ENCODE results near the gene PLXNA1. TPM values are rescaled to one million over a fixed set of nuclear protein-coding genes. Genes with fewer than 3 reads are reported as not detected.

PLXNA1 gene
- total and polyA plus RNA-seq, 9 of the 15 experiments (the other 6 are each of a cell fraction or from before 2014, with no cell fraction given): 0.23 to 59.9 (median 16.8) TPM

DNA sequence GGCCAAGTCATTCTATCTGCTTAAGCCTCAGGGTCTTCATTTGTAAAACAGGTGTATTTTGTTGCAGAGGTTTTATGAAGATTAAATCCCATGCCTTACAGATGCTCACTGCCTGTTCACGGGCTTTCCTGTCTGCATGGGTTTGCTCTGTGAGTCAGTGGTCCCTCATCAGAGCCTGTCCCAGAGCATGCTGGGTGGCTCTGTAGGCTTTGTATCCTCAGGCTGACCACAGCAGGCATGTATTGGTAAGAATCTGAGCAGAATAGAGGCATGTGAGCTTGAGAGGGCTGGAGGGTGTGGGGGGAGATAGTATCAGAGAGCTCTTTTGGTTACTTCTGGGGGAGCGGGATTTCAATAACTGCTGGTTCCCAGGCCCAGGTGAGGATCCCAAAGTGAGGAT, 45.4 kb upstream of the PLXNA1 start (continued):
- TF ChIP-seq, protein P1, sequence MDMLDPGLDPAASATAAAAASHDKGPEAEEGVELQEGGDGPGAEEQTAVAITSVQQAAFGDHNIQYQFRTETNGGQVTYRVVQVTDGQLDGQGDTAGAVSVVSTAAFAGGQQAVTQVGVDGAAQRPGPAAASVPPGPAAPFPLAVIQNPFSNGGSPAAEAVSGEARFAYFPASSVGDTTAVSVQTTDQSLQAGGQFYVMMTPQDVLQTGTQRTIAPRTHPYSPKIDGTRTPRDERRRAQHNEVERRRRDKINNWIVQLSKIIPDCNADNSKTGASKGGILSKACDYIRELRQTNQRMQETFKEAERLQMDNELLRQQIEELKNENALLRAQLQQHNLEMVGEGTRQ (CRISPR knock-in tag; IDR thresholded peaks at IDR 0.05): no peak
- no peak for TF ChIP-seq BRCA1 (IDR thresholded peaks at IDR 0.05)
- no peak for TF ChIP-seq BRCA1 (CRISPR knock-in tag; IDR thresholded peaks at IDR 0.05)
- TF ChIP-seq, protein P2, sequence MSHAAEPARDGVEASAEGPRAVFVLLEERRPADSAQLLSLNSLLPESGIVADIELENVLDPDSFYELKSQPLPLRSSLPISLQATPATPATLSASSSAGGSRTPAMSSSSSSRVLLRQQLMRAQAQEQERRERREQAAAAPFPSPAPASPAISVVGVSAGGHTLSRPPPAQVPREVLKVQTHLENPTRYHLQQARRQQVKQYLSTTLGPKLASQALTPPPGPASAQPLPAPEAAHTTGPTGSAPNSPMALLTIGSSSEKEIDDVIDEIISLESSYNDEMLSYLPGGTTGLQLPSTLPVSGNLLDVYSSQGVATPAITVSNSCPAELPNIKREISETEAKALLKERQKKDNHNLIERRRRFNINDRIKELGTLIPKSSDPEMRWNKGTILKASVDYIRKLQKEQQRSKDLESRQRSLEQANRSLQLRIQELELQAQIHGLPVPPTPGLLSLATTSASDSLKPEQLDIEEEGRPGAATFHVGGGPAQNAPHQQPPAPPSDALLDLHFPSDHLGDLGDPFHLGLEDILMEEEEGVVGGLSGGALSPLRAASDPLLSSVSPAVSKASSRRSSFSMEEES (CRISPR knock-in tag; IDR thresholded peaks at IDR 0.05): no peak
- TF ChIP-seq NFIC (IDR thresholded peaks at IDR 0.05): no peak
- TF ChIP-seq, protein P3, sequence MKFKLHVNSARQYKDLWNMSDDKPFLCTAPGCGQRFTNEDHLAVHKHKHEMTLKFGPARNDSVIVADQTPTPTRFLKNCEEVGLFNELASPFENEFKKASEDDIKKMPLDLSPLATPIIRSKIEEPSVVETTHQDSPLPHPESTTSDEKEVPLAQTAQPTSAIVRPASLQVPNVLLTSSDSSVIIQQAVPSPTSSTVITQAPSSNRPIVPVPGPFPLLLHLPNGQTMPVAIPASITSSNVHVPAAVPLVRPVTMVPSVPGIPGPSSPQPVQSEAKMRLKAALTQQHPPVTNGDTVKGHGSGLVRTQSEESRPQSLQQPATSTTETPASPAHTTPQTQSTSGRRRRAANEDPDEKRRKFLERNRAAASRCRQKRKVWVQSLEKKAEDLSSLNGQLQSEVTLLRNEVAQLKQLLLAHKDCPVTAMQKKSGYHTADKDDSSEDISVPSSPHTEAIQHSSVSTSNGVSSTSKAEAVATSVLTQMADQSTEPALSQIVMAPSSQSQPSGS (CRISPR knock-in tag; IDR thresholded peaks at IDR 0.05): no peak

DNA sequence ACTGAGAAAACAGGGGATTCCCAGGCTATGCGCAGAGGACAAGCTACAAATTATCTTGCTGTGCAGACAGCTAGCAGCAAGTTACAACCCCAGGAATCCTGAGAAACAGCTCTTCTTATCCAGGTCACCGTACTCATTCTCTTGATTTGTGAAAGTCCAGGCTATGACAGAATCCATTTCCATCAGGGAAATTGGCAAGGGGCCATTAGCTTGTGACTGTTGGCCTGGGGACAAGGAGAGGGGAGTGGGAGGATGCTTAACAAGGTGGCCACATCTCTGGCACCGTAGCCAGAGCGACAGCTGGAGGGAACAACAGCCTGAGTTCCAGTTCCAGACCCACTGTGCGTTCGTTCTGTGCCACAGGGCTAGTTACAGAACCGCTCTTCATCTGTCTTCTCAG, 44.9 kb upstream of the PLXNA1 start:
- Histone ChIP-seq H3K4me3 (no peak overlapping the region), H3K9me3 (replicated peaks; ENCODE audit: control insufficient read depth, insufficient read depth, low read depth, low read length) (no peaks in the 10 kb centered on the region), H3K4me2 (ENCODE audit: insufficient read depth, low read length) (no peak overlapping the region), H3K4me1 (replicated peaks in 1 of 2; ENCODE audit: control insufficient read depth in 2 of 2, insufficient read depth in 2 of 2, low read length in 2 of 2) (peaks cover 3 to 9% of the 10 kb centered on the region in 2 experiments; a peak in 4 of 5 replicates), H4K20me1 (replicated peaks; ENCODE audit: control insufficient read depth, insufficient read depth, low read length) (no peaks in the 10 kb centered on the region), H3K9ac (ENCODE audit: insufficient read depth in 1 of 2, low read depth in 2 of 2, low read length in 2 of 2) (no peak overlapping the region), H2AFZ (ENCODE audit: low read depth, low read length) (no peak overlapping the region), H3K27ac (ENCODE audit: extremely low read depth, low read depth, low read length) (no peak overlapping the region), H3K27me3 (ENCODE audit: control insufficient read depth in 2 of 2, insufficient read depth in 2 of 2, low read length in 2 of 2) (no peaks in the 10 kb centered on the region), H3K36me3 (ENCODE audit: control insufficient read depth, insufficient read depth, low read length) (no peaks in the 10 kb centered on the region), H3K9me1 (ENCODE audit: control insufficient read depth, insufficient read depth, low read length) (no peaks in the 10 kb centered on the region), H3K79me2 (ENCODE audit: control insufficient read depth, insufficient read depth, low read length) (no peaks in the 10 kb centered on the region)
- BruUV-seq (replicated peaks): no TSS peak
- ATAC-seq: no peak; the same call in 2 of the 3 replicates
- 28% methylated on average over 5 of the region's 7 CpGs for WGBS (ENCODE audit: insufficient coverage, low coverage, missing lambda C conversion rate)
- intact Hi-C loops (cut with micrococcal nuclease) (no loop called here), in situ Hi-C loops (cut with MboI) (no loop called here)
- ChIA-PET POLR2A (interaction anchor here (0.8 to 1.2 kb wide), 3 partner anchors 10 to 23 kb away, joined by 3 to 4 read pairs (median 3); no protein-coding TSS in a partner anchor), CTCF (ENCODE audit: low intra/inter-chr PET ratio) (no interaction called here)
- no peak for FAIRE-seq
- DNase-seq (ENCODE audit: extremely low read depth in 1 of 4, low spot score in 3 of 4): peak in 1 of 4 experiments; percentile 36
- TF ChIP-seq ZNF239 (CRISPR knock-in tag; IDR thresholded peaks at IDR 0.05) (no peak), TAL1 (IDR thresholded peaks at IDR 0.05) (0 out of 2 replicates have a peak, but pooled peaks have one; percentile 7), CCAR2 (IDR thresholded peaks at IDR 0.05; ENCODE audit: low read depth, low read length) (no peak), ZNF133 (CRISPR knock-in tag; IDR thresholded peaks at IDR 0.05) (no peak), CREM (IDR thresholded peaks at IDR 0.05; ENCODE audit: low read depth) (no peak), RFX5 (IDR thresholded peaks at IDR 0.05; ENCODE audit: low read depth, low read length) (no peak), CBFA2T3 (IDR thresholded peaks at IDR 0.05) (peak; percentile 60)
- TF ChIP-seq, protein P4, sequence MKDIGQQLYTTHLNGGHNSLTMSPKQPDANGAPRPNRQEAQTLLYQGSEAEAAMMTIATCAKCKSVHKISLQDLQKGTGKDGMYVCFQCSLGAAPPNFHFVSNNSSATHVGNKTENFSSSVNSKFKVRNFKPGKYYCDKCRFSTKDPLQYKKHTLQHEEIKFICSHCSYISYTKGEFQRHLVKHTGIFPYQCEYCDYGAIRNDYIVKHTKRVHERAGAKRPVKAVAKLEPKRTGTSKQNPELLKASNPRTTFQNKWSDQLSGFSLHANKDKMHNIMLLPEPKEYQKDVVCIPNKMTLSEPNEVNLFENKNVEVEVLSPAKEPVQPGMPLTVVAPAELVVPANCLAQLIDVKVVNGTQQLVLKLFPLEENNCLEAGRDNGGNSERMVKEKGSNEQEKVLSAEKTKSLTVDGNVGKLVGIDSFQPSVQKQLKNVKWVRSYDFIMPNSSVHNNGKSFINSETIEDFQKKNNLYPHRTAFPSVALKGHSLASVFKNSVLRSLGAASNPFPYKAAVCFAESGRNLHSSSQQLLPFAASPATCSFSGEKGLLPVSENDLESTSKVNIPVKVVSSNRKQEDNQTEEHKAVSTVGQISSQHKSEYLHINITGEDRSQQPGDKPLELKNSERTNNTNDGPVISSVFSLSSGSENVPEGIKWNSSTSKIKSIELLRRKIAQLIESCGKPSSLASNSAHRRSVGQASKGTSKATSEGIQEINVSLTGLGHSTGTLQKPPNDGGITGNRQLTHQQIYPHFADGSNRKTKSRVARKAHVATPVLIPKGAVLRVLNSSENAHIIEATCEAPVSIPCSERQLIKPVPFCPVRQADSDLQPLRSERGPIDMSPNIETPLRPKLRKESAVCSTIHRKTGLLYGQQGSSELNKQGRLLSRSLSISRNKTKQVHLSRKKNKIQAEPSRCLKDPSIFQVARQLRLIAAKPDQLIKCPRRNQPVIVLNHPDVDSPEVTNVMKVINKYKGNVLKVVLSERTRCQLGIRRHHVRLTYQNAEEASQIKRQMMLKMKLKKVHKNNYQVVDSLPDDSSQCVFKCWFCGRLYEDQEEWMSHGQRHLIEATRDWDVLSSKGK (CRISPR knock-in tag; IDR thresholded peaks at IDR 0.05): no peak

All from K562 (cell line).